Neural crest cell (in vitro differentiated cells): ENCODE results near the gene FLNC. TPM values are rescaled to one million over a fixed set of nuclear protein-coding genes. Genes with fewer than 3 reads are reported as not detected.

Source experiments
- DNase-seq: peaks from one replicate; pipeline ENCODE4 v3.0.0; 2021; ENCODE audit warnings: low read depth, mixed read lengths, low spot score
- H3K27ac Mint-ChIP-seq: one replicate; pipeline ENCODE4 v1.8.0; 2021; ENCODE audit warnings: mild to moderate bottlenecking, mixed read lengths; ENCODE audit not compliant: unreplicated experiment
- H3K27me3 Mint-ChIP-seq: 2 replicates; pipeline ENCODE4 v1.8.0; 2021; ENCODE audit warnings: low read depth, mild to moderate bottlenecking, mixed read lengths
- H3K36me3 Mint-ChIP-seq: 2 replicates; pipeline ENCODE4 v1.8.0; 2021; ENCODE audit warnings: low read depth, mild to moderate bottlenecking, mixed read lengths
- H3K4me1 Mint-ChIP-seq: 2 replicates; pipeline ENCODE4 v1.8.0; 2021; ENCODE audit warnings: mixed read lengths
- H3K4me3 Mint-ChIP-seq: one replicate; pipeline ENCODE4 v1.8.0; 2021; ENCODE audit warnings: mild to moderate bottlenecking, mixed read lengths
- H3K9me3 Mint-ChIP-seq: 2 replicates; pipeline ENCODE4 v1.8.0; 2021; ENCODE audit warnings: mixed read lengths
- total RNA-seq: library from RNA; stranded (reverse); gene quantifications from 2 replicates; pipeline ENCODE4 v1.2.1, GENCODE V29; 2021
- TF ChIP-seq, protein P1 (sequence below): fragments of 200-600 bp; sonication (generic); conservative IDR thresholded peaks from 2 replicates; pipeline ENCODE4 v1.5.0; 2021; ENCODE audit warnings: antibody characterized with exemption, mild to moderate bottlenecking

Gene FLNC
- total RNA-seq, 1 donor from 2014 or later, result 5.6 TPM

DNA sequence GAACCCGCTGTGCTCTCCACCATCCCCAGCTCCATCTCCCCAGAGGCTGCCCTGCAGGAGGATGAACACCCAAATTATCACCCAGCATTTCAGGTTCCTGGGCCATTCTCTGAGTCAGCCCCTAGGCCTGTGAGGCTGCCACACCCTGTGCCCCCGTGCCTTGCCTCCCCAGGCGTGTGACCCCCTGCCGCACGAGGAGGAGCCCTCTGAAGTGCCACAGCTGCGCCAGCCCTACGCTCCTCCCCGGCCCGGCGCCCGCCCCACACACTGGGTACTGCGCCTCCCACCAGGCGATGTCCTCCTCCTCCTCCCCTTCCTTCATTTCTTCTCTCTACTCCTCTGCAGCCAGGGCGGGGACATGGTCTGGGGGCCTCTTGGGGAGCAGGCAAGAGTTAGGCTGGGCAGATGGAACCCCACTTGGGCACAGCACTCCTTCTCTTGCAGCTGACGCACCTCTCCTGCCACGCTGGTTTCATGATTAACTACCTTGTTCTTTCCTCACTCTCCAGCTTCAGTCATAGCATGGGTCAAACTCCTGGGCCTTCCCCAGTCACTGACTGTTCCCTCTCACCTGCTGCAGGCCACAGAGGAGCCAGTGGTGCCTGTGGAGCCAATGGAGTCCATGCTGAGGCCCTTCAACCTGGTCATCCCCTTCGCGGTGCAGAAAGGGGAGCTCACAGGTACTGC, 19.7 kb downstream of the FLNC start:
- TF ChIP-seq, protein P1, sequence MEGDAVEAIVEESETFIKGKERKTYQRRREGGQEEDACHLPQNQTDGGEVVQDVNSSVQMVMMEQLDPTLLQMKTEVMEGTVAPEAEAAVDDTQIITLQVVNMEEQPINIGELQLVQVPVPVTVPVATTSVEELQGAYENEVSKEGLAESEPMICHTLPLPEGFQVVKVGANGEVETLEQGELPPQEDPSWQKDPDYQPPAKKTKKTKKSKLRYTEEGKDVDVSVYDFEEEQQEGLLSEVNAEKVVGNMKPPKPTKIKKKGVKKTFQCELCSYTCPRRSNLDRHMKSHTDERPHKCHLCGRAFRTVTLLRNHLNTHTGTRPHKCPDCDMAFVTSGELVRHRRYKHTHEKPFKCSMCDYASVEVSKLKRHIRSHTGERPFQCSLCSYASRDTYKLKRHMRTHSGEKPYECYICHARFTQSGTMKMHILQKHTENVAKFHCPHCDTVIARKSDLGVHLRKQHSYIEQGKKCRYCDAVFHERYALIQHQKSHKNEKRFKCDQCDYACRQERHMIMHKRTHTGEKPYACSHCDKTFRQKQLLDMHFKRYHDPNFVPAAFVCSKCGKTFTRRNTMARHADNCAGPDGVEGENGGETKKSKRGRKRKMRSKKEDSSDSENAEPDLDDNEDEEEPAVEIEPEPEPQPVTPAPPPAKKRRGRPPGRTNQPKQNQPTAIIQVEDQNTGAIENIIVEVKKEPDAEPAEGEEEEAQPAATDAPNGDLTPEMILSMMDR, result no peak
- H3K27ac Mint-ChIP-seq, result no peak overlapping the region
- no peak overlapping the region for H3K4me3 Mint-ChIP-seq
- H3K36me3 Mint-ChIP-seq, result no peaks in the 10 kb centered on the region
- no peak for DNase-seq
- H3K9me3 Mint-ChIP-seq, result no peaks in the 10 kb centered on the region
- H3K27me3 Mint-ChIP-seq, result no peaks in the 10 kb centered on the region
- H3K4me1 Mint-ChIP-seq, result no peaks in the 10 kb centered on the region

DNA sequence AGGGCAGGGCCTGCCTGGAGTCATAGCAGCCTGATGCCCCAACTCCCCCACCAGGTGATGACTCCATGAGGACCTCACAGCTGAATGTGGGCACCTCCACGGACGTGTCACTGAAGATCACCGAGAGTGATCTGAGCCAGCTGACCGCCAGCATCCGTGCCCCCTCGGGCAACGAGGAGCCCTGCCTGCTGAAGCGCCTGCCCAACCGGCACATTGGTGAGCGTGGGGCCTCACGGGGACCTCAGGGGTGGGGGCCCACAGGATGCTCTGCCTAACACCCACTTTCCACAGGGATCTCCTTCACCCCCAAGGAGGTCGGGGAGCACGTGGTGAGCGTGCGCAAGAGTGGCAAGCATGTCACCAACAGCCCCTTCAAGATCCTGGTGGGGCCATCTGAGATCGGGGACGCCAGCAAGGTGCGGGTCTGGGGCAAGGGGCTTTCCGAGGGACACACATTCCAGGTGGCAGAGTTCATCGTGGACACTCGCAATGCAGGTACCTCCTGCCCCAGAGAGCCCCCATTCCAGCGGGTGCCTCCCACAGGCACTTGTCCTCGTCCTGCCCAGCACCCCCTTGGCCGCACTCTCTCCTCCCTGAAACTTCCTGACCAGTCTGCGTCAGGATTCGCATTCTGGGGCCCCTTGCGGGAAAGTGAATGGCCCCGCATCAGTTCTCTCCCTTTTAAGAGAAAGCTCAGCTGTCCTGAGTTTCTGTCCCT, 22.5 kb downstream of the FLNC start:
- Mint-ChIP-seq H3K36me3 (no peaks in the 10 kb centered on the region), H3K27me3 (no peaks in the 10 kb centered on the region), H3K4me3 (no peak overlapping the region), H3K9me3 (no peaks in the 10 kb centered on the region), H3K27ac (no peak overlapping the region), H3K4me1 (no peaks in the 10 kb centered on the region)
- TF ChIP-seq, protein P1, result no peak
- DNase-seq, result no peak

DNA sequence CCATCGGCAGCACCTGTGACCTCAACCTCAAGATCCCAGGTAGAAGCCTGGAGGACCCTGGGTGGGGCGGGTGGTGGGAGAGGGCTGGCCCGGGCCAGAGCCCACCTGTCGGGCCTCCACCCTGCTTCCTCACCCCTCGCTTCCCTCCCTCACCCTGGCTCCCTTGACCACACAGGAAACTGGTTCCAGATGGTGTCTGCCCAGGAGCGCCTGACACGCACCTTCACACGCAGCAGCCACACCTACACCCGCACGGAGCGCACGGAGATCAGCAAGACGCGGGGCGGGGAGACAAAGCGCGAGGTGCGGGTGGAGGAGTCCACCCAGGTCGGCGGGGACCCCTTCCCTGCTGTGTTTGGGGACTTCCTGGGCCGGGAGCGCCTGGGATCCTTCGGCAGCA, 23.6 kb downstream of the FLNC start:
- H3K4me1 Mint-ChIP-seq, result no peaks in the 10 kb centered on the region
- DNase-seq, result no peak
- no peak overlapping the region for H3K4me3 Mint-ChIP-seq
- no peaks in the 10 kb centered on the region for H3K27me3 Mint-ChIP-seq
- H3K36me3 Mint-ChIP-seq, result no peaks in the 10 kb centered on the region
- TF ChIP-seq, protein P1, result no peak
- no peaks in the 10 kb centered on the region for H3K9me3 Mint-ChIP-seq
- H3K27ac Mint-ChIP-seq, result no peak overlapping the region

- TF ChIP-seq, protein P1, result no peak
- H3K27me3 Mint-ChIP-seq, result no peaks in the 10 kb centered on the region
- no peaks in the 10 kb centered on the region for H3K36me3 Mint-ChIP-seq
- H3K4me3 Mint-ChIP-seq, result no peak overlapping the region
- no peak overlapping the region for H3K27ac Mint-ChIP-seq
- H3K4me1 Mint-ChIP-seq, result no peaks in the 10 kb centered on the region
- H3K9me3 Mint-ChIP-seq, result no peaks in the 10 kb centered on the region
- no peak for DNase-seq
These were observed 24.2 kb downstream of the FLNC start for GRCh38 chr7:128854396-128854795.

DNA sequence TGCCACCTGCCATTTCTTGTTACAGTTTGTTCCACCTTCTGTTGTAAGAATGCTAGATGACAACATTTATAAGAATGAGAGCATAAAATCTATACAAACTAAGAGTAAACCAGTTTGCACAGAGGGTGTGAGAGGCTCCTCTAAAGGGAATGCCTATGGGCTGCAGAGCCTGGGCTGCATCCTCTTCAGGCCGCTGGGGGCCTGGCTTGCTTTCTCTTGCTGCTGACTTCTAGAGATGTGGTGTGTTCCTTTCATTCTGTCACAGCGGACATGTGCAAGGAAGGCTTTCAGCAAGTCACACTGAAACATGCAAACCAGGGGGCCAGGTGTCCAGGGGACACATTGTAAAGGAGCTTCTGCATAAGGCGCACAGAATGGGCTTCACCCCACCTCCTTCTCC, 25.4 kb downstream of the FLNC start:
- DNase-seq, result no peak
- Mint-ChIP-seq H3K27ac (no peak overlapping the region), H3K36me3 (no peaks in the 10 kb centered on the region), H3K9me3 (no peaks in the 10 kb centered on the region), H3K4me1 (no peaks in the 10 kb centered on the region), H3K4me3 (no peak overlapping the region), H3K27me3 (no peaks in the 10 kb centered on the region)
- TF ChIP-seq, protein P1, result no peak
